Smooth muscle cell (in vitro differentiated cells): ENCODE data around the gene TMEM181. TPM values are rescaled to one million over a fixed set of nuclear protein-coding genes. Genes with fewer than 3 reads are reported as not detected.
A peak's percentile ranks its signal among the peaks of the same experiment; 100 is the strongest.

ENCODE experiments used
- DNase-seq: peaks from one replicate; lab custom pipeline; 2025; ENCODE audit not compliant: unreplicated experiment; lab: John Stamatoyannopoulos, UW
- H2AFZ ChIP-seq: fragments of 200-600 bp; sonication (generic); 2 replicates; pipeline ENCODE4 v1.6.0; 2016; ENCODE audit warnings: antibody characterized with exemption, low read depth, mild to moderate bottlenecking
- H3F3A ChIP-seq: fragments of 200-600 bp; sonication (generic); 2 replicates; pipeline ENCODE4 v1.6.0; 2017; ENCODE audit warnings: antibody characterized with exemption, low read depth
- H3K27ac ChIP-seq: fragments of 200-600 bp; sonication (generic); 2 replicates; pipeline ENCODE4 v1.5.1; 2016; ENCODE audit warnings: low read depth, mild to moderate bottlenecking
- H3K27me3 ChIP-seq: fragments of 200-600 bp; sonication (generic); 2 replicates; pipeline ENCODE4 v1.6.1; 2016; ENCODE audit warnings: low read depth, mild to moderate bottlenecking
- H3K36me3 ChIP-seq: fragments of 200-600 bp; sonication (generic); 2 replicates; pipeline ENCODE4 v1.5.1; 2016; ENCODE audit warnings: low read depth
- H3K4me1 ChIP-seq: fragments of 200-600 bp; sonication (generic); 2 replicates; pipeline ENCODE4 v1.5.1; 2016; ENCODE audit warnings: low read depth
- H3K4me2 ChIP-seq: fragments of 200-600 bp; sonication (generic); 2 replicates; pipeline ENCODE4 v1.6.0; 2016; ENCODE audit warnings: mild to moderate bottlenecking
- H3K4me3 ChIP-seq: fragments of 200-600 bp; sonication (generic); 2 replicates; pipeline ENCODE4 v1.5.1; 2016; ENCODE audit warnings: mild to moderate bottlenecking
- H3K79me2 ChIP-seq: fragments of 200-600 bp; sonication (generic); 2 replicates; pipeline ENCODE4 v1.6.0; 2016; ENCODE audit warnings: low read depth, mild to moderate bottlenecking
- H3K9ac ChIP-seq: fragments of 200-600 bp; sonication (generic); 2 replicates; pipeline ENCODE4 v1.6.0; 2016; ENCODE audit warnings: low read depth
- H3K9me3 ChIP-seq: fragments of 200-600 bp; sonication (generic); replicated peaks from 2 replicates; pipeline ENCODE4 v1.5.1; 2016; ENCODE audit warnings: low read depth
- H4K20me1 ChIP-seq: fragments of 200-600 bp; sonication (generic); 2 replicates; pipeline ENCODE4 v1.6.0; 2016; ENCODE audit warnings: low read depth
- WGBS: methylation state at CpG from one replicate; pipeline ENCODE4 v1.1.7; 2016; ENCODE audit warnings: low lambda C conversion rate; 5-methylcytosine and 5-hydroxymethylcytosine counted together
- polyA plus RNA-seq: library from polyadenylated mRNA; unstranded; fragments of >200 nt; fragmentation: Nextera tagmentation; extraction: Ambion mirVana; gene quantifications from 2 replicates; pipeline ENCODE4 v1.2.1, GENCODE V29; 2016
- total RNA-seq: library from RNA; depleted of rRNA; stranded (reverse); fragments of >200 nt; gene quantifications from 2 replicates; pipeline ENCODE4 v1.2.3, GENCODE V29; 2014
- TF ChIP-seq, protein P1 (sequence below): fragments of 200-600 bp; sonication (generic); IDR thresholded peaks from 2 replicates; pipeline ENCODE4 v1.5.1; 2017; ENCODE audit warnings: borderline replicate concordance, mild to moderate bottlenecking, antibody characterized with exemption; ENCODE audit not compliant: insufficient read depth, poor library complexity, severe bottlenecking

The TMEM181 gene
- total and polyA plus RNA-seq, 2 experiments from 2014 or later, result 15.3 to 29.0 TPM

DNA sequence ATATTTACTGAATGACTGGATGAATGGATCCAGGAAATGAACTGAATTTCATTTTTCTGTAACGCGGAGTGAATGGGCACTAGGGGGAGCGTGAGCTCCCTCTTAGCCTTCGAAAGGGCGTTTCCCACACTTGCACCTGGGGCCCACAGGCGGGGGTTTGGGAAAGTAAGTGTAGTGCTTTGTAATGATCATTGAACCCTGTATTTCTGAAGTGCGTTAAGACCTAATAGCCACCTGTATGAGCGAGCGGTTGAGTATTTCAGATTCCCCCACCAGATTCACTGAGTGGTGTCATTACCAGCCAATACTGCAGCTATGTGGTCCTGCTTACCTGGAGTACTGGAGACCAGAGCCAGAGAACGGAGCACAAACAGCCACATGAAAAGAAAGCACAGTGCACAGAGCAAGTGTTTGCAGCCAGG, 100.5 kb downstream of the TMEM181 start:
- Histone ChIP-seq H3F3A (peaks cover 15% of the 10 kb centered on the region), H3K4me3 (no peak overlapping the region), H3K4me2 (no peak overlapping the region), H2AFZ (no peak overlapping the region), H3K27ac (no peak overlapping the region), H4K20me1 (no peaks in the 10 kb centered on the region), H3K4me1 (no peaks in the 10 kb centered on the region), H3K79me2 (no peaks in the 10 kb centered on the region), H3K36me3 (no peaks in the 10 kb centered on the region), H3K27me3 (no peaks in the 10 kb centered on the region), H3K9ac (no peak overlapping the region), H3K9me3 (no peaks in the 10 kb centered on the region)
- TF ChIP-seq, protein P1, sequence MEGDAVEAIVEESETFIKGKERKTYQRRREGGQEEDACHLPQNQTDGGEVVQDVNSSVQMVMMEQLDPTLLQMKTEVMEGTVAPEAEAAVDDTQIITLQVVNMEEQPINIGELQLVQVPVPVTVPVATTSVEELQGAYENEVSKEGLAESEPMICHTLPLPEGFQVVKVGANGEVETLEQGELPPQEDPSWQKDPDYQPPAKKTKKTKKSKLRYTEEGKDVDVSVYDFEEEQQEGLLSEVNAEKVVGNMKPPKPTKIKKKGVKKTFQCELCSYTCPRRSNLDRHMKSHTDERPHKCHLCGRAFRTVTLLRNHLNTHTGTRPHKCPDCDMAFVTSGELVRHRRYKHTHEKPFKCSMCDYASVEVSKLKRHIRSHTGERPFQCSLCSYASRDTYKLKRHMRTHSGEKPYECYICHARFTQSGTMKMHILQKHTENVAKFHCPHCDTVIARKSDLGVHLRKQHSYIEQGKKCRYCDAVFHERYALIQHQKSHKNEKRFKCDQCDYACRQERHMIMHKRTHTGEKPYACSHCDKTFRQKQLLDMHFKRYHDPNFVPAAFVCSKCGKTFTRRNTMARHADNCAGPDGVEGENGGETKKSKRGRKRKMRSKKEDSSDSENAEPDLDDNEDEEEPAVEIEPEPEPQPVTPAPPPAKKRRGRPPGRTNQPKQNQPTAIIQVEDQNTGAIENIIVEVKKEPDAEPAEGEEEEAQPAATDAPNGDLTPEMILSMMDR, result peak; percentile 41
- no peak for DNase-seq
- 32% methylated on average over 10 of the region's 10 CpGs for WGBS

GRCh38 chr6:158661156-158661685, 101.3 kb downstream of the TMEM181 start:
- Histone ChIP-seq H3F3A (peaks cover 6% of the 10 kb centered on the region), H3K27ac (no peak overlapping the region), H4K20me1 (no peaks in the 10 kb centered on the region), H3K79me2 (no peaks in the 10 kb centered on the region), H3K4me1 (no peaks in the 10 kb centered on the region), H2AFZ (no peak overlapping the region), H3K9me3 (no peaks in the 10 kb centered on the region), H3K4me2 (no peak overlapping the region), H3K4me3 (no peak overlapping the region), H3K36me3 (no peaks in the 10 kb centered on the region), H3K27me3 (no peaks in the 10 kb centered on the region), H3K9ac (no peak overlapping the region)
- TF ChIP-seq, protein P1, result no peak
- no peak for DNase-seq
- WGBS, result 85% methylated on average over 3 of the region's 3 CpGs

GRCh38 chr6:158662607-158662953, 102.7 kb downstream of the TMEM181 start:
- no peak overlapping the region for H3K9ac ChIP-seq
- no peaks in the 10 kb centered on the region for H3K36me3 ChIP-seq
- H3F3A ChIP-seq, result peaks cover 4% of the 10 kb centered on the region
- H3K4me1 ChIP-seq, result no peaks in the 10 kb centered on the region
- no peaks in the 10 kb centered on the region for H3K9me3 ChIP-seq
- no peak for DNase-seq
- WGBS, result 89% methylated on average over 3 of the region's 3 CpGs
- no peaks in the 10 kb centered on the region for H3K79me2 ChIP-seq
- TF ChIP-seq, protein P1, result no peak
- peak overlapping the region; percentile 8 for H3K4me3 ChIP-seq
- H4K20me1 ChIP-seq, result no peaks in the 10 kb centered on the region
- no peaks in the 10 kb centered on the region for H3K27me3 ChIP-seq
- no peak overlapping the region for H3K27ac ChIP-seq
- no peak overlapping the region for H3K4me2 ChIP-seq
- H2AFZ ChIP-seq, result no peak overlapping the region

DNA sequence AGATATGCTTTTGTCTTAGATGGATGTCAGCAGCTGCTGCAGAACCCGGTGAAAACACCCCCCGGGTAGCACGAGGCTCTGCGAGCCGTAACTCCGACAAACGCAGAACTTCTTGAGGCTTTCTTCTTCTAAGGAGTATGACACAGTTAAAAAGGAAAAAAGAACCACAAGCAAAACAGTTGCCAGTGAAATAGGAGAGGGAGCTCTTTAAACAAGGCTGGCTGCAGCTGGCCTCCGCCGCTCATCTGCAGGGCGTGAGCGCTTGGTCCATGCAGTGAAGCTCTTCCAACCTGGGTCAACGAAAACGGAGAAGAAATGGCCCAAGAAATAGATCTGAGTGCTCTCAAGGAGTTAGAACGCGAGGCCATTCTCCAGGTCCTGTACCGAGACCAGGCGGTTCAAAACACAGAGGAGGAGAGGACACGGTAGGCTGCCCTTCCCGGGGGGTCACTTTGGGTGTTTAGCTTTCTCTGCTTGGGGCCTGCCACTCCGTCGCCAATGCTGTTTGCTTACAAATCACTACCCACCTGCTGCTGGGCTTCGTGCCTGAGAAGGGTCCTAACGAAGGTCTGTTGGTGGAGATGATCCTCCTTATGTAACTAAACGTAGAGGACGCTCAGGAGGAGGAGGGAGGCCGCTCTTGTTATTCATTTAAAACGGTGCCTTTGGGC, 103.2 kb downstream of the TMEM181 start:
- no peaks in the 10 kb centered on the region for H3K79me2 ChIP-seq
- peak overlapping the region; percentile 8 for H3K4me3 ChIP-seq
- TF ChIP-seq, protein P1, result no peak
- no peaks in the 10 kb centered on the region for H3K9me3 ChIP-seq
- 68% methylated on average over 27 of the region's 27 CpGs for WGBS
- H3K4me2 ChIP-seq, result peak overlapping the region; percentile 12
- DNase-seq, result no peak
- no peak overlapping the region for H3K9ac ChIP-seq
- H3K36me3 ChIP-seq, result no peaks in the 10 kb centered on the region
- no peaks in the 10 kb centered on the region for H4K20me1 ChIP-seq
- H3K27me3 ChIP-seq, result no peaks in the 10 kb centered on the region
- H2AFZ ChIP-seq, result no peak overlapping the region
- H3K27ac ChIP-seq, result no peak overlapping the region
- no peaks in the 10 kb centered on the region for H3K4me1 ChIP-seq
- H3F3A ChIP-seq, result peaks cover 4% of the 10 kb centered on the region
